ENCODE results near the gene CAMKMT.

- no peak for TF ChIP-seq CTCF (conservative IDR thresholded peaks at IDR 0.05; ENCODE audit: low read depth, low read length)
- TF ChIP-seq EZH2 (IDR thresholded peaks at IDR 0.05; ENCODE audit: borderline replicate concordance, low read depth, low read length, poor library complexity, severe bottlenecking) = no peak
Observed at GRCh38 chr2:44548221-44549098, 186.7 kb downstream of the CAMKMT start.
